GM23248 (cell line): ENCODE results near the gene DDAH1.

Source experiments
- EZH2 ChIP-seq: fragments of 200-600 bp; sonication (generic); IDR thresholded peaks from 2 replicates; pipeline ENCODE4 v1.6.1; 2018; ENCODE audit warnings: antibody characterized with exemption, mild to moderate bottlenecking; ENCODE audit not compliant: insufficient read depth, poor library complexity, severe bottlenecking
- EZH2phosphoT487 ChIP-seq: fragments of 200-600 bp; sonication (generic); IDR thresholded peaks from 2 replicates; pipeline ENCODE4 v1.6.1; 2018; ENCODE audit warnings: antibody characterized with exemption, moderate library complexity, mild to moderate bottlenecking, low read depth; ENCODE audit not compliant: insufficient read depth

GRCh38 chr1:85428471-85429089 lies 36.4 kb downstream of the DDAH1 start:
- no peak for TF ChIP-seq EZH2phosphoT487
- TF ChIP-seq EZH2, result no peak
